ENCODE results near the gene NXF1. TPM values are rescaled to one million over a fixed set of nuclear protein-coding genes. Genes with fewer than 3 reads are reported as not detected.

NXF1 gene
- total and polyA plus RNA-seq, 2 of the 13 experiments (the other 11 are each of a cell fraction or from before 2014, with no cell fraction given) = 30.4 to 30.9 TPM

DNA sequence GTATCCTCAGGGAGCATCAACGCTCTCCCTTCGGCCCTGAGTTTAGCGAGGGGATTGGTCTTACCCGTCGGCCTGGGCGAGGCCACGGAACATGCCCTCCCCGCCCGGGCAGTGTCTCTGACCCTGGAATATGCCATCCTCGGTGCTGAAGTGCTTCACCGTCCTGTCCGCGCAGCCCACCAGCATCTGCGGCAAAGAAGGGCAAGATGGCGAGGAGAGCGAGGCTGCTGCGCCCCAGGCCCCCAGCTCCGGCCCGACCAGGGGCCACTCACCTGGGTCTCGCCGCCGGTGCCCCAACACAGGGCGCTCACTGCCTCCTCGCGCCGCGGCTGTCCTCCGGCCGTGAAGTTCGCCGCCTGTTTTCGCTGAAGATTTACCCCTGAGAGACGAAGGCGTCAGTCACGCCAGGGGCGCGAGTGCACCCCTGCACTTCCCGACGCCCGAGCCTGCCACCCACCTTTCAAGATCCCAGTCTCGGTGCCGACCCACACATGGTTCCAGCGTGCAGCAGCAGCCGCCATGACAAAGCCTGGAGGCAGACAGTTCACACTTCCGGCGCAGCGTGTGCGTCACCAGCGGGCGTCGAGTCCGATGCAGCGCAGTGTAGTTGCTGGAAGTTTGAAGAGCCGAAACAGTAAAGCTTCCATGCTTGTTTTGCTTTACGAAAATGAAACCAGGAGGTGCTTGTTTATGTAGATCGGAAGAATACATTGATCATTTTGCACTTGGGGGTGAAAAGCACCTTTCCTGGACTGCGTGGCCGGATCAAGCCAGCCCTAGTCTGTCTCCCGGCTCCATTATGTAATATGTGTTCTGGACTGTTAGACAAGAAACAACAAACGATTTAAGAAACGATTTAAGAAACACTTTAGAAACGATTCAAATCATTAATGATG lies 34.1 kb upstream of the NXF1 start, which contains the start of gene WDR74 (continued):
- TF ChIP-seq, protein P1, sequence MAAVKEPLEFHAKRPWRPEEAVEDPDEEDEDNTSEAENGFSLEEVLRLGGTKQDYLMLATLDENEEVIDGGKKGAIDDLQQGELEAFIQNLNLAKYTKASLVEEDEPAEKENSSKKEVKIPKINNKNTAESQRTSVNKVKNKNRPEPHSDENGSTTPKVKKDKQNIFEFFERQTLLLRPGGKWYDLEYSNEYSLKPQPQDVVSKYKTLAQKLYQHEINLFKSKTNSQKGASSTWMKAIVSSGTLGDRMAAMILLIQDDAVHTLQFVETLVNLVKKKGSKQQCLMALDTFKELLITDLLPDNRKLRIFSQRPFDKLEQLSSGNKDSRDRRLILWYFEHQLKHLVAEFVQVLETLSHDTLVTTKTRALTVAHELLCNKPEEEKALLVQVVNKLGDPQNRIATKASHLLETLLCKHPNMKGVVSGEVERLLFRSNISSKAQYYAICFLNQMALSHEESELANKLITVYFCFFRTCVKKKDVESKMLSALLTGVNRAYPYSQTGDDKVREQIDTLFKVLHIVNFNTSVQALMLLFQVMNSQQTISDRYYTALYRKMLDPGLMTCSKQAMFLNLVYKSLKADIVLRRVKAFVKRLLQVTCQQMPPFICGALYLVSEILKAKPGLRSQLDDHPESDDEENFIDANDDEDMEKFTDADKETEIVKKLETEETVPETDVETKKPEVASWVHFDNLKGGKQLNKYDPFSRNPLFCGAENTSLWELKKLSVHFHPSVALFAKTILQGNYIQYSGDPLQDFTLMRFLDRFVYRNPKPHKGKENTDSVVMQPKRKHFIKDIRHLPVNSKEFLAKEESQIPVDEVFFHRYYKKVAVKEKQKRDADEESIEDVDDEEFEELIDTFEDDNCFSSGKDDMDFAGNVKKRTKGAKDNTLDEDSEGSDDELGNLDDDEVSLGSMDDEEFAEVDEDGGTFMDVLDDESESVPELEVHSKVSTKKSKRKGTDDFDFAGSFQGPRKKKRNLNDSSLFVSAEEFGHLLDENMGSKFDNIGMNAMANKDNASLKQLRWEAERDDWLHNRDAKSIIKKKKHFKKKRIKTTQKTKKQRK (IDR thresholded peaks at IDR 0.05; ENCODE audit: low read length) = no peak
- TF ChIP-seq, protein P2, sequence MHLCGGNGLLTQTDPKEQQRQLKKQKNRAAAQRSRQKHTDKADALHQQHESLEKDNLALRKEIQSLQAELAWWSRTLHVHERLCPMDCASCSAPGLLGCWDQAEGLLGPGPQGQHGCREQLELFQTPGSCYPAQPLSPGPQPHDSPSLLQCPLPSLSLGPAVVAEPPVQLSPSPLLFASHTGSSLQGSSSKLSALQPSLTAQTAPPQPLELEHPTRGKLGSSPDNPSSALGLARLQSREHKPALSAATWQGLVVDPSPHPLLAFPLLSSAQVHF (CRISPR knock-in tag; IDR thresholded peaks at IDR 0.05) = 0 out of 2 replicates have a peak, but pooled peaks have one; percentile 47
- TF ChIP-seq PPARG (CRISPR knock-in tag; conservative IDR thresholded peaks at IDR 0.05) = peak; percentile 67; the same call in 1 of the 2 replicates
- TF ChIP-seq CBX1 (IDR thresholded peaks at IDR 0.05; ENCODE audit: low read depth) = peak; percentile 66
- 0 out of 2 replicates have a peak, but pooled peaks have one; percentile 57 for TF ChIP-seq SALL2 (CRISPR knock-in tag; IDR thresholded peaks at IDR 0.05)
- 0 out of 2 replicates have a peak, but pooled peaks have one; percentile 72 for TF ChIP-seq NR1H2 (CRISPR knock-in tag; IDR thresholded peaks at IDR 0.05; ENCODE audit: borderline replicate concordance, low read depth)
- peak; percentile 86; the same call in 1 of the 2 replicates for TF ChIP-seq SAFB2 (CRISPR knock-in tag; IDR thresholded peaks at IDR 0.05; ENCODE audit: borderline replicate concordance, low read depth)
- peak; percentile 82 for TF ChIP-seq RBM39 (IDR thresholded peaks at IDR 0.05; ENCODE audit: low read depth, low read length, poor library complexity, severe bottlenecking)
- TF ChIP-seq NFYB (CRISPR knock-in tag; IDR thresholded peaks at IDR 0.05) = peak; percentile 30; the same call in 1 of the 2 replicates
- TF ChIP-seq, protein P3, sequence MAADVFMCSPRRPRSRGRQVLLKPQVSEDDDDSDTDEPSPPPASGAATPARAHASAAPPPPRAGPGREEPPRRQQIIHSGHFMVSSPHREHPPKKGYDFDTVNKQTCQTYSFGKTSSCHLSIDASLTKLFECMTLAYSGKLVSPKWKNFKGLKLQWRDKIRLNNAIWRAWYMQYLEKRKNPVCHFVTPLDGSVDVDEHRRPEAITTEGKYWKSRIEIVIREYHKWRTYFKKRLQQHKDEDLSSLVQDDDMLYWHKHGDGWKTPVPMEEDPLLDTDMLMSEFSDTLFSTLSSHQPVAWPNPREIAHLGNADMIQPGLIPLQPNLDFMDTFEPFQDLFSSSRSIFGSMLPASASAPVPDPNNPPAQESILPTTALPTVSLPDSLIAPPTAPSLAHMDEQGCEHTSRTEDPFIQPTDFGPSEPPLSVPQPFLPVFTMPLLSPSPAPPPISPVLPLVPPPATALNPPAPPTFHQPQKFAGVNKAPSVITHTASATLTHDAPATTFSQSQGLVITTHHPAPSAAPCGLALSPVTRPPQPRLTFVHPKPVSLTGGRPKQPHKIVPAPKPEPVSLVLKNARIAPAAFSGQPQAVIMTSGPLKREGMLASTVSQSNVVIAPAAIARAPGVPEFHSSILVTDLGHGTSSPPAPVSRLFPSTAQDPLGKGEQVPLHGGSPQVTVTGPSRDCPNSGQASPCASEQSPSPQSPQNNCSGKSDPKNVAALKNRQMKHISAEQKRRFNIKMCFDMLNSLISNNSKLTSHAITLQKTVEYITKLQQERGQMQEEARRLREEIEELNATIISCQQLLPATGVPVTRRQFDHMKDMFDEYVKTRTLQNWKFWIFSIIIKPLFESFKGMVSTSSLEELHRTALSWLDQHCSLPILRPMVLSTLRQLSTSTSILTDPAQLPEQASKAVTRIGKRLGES (CRISPR knock-in tag; IDR thresholded peaks at IDR 0.05; ENCODE audit: borderline replicate concordance) = no peak
- peak; percentile 75 for TF ChIP-seq PITX1 (CRISPR knock-in tag; IDR thresholded peaks at IDR 0.05)
- peak; percentile 96 for TF ChIP-seq PHF20 (CRISPR knock-in tag; IDR thresholded peaks at IDR 0.05)
- peak; percentile 87 for TF ChIP-seq POGZ (CRISPR knock-in tag; IDR thresholded peaks at IDR 0.05)
- TF ChIP-seq, protein P4, sequence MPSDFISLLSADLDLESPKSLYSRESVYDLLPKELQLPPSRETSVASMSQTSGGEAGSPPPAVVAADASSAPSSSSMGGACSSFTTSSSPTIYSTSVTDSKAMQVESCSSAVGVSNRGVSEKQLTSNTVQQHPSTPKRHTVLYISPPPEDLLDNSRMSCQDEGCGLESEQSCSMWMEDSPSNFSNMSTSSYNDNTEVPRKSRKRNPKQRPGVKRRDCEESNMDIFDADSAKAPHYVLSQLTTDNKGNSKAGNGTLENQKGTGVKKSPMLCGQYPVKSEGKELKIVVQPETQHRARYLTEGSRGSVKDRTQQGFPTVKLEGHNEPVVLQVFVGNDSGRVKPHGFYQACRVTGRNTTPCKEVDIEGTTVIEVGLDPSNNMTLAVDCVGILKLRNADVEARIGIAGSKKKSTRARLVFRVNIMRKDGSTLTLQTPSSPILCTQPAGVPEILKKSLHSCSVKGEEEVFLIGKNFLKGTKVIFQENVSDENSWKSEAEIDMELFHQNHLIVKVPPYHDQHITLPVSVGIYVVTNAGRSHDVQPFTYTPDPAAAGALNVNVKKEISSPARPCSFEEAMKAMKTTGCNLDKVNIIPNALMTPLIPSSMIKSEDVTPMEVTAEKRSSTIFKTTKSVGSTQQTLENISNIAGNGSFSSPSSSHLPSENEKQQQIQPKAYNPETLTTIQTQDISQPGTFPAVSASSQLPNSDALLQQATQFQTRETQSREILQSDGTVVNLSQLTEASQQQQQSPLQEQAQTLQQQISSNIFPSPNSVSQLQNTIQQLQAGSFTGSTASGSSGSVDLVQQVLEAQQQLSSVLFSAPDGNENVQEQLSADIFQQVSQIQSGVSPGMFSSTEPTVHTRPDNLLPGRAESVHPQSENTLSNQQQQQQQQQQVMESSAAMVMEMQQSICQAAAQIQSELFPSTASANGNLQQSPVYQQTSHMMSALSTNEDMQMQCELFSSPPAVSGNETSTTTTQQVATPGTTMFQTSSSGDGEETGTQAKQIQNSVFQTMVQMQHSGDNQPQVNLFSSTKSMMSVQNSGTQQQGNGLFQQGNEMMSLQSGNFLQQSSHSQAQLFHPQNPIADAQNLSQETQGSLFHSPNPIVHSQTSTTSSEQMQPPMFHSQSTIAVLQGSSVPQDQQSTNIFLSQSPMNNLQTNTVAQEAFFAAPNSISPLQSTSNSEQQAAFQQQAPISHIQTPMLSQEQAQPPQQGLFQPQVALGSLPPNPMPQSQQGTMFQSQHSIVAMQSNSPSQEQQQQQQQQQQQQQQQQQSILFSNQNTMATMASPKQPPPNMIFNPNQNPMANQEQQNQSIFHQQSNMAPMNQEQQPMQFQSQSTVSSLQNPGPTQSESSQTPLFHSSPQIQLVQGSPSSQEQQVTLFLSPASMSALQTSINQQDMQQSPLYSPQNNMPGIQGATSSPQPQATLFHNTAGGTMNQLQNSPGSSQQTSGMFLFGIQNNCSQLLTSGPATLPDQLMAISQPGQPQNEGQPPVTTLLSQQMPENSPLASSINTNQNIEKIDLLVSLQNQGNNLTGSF (CRISPR knock-in tag; IDR thresholded peaks at IDR 0.05) = 0 out of 2 replicates have a peak, but pooled peaks have one; percentile 75
- TF ChIP-seq FOXP1 (IDR thresholded peaks at IDR 0.05) = no peak
- TF ChIP-seq FOXP1 (CRISPR knock-in tag; IDR thresholded peaks at IDR 0.05) = peak; percentile 51; the same call in 1 of the 2 replicates
